ENCODE data around the gene NPL.
A peak's percentile ranks its signal among the peaks of the same experiment; 100 is the strongest.

The NPL gene

GRCh38 chr1:182823220-182823619 is 33.6 kb downstream of the NPL start:
- DNase-seq: no peak

GRCh38 chr1:182826892-182827291 is 37.3 kb downstream of the NPL start:
- DNase-seq: no peak

DNA sequence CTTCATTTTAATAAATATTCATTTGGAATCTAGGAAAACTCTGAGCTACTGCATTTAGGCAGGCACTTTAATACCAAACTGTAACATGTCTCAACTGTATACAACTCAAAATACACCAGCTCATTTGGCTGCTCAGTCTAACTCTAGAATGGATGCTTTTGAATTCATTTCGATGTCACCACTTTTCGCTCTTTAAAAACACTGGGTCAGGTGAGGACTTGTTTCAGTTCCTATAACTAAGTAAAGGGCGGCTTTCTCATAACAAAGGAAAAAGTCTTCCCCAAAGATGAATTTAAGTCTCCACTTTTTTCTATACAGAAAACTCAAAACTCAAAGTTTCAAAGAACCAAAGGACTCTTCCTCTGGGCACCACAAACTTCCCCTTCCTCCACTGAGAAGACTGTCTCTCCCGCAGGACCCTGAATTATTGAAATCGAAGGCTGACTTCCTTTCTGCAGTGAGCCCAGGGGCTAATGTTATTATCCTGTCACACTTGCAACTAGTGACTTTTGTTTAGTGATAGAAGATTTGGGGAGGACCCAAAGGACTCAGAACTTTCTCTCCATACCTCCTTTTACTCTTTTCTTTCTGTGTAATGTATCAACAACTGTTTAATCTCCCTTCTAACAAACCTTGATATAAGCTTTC is 39.8 kb downstream of the NPL start:
- DNase-seq: no peak

DNA sequence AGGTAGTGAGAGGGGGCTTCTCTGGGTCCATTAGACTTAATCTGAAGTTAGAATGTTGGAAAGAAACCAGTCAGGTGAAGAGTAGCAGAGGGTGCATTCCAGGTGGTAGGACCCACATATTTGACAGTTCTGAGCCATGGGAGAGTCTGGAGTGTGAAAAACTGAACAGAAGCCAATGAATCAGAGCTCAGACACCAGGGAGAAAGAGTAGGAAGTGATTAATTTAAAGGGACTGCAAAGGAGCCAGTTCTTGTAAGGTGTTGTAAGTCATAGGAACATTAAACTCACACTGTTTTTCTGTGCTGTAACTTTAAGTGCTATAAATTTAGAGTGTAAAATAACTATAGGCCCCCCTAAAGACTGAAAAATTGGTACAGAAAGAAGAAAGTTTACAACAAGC is 43.7 kb downstream of the NPL start:
- DNase-seq: no peak

GRCh38 chr1:182834326-182834725 is 44.8 kb downstream of the NPL start:
- no peak for DNase-seq

- DNase-seq: no peak
Measured at GRCh38 chr1:182835806-182836205, 46.2 kb downstream of the NPL start.

GRCh38 chr1:182839209-182840066 is 49.9 kb downstream of the NPL start, which contains the start of gene DHX9:
DHX9 (plus strand) TSS chr1:182839347; CDS start chr1:182842567, 3,220 bp downstream.
- DNase-seq: peak; percentile 94

DNA sequence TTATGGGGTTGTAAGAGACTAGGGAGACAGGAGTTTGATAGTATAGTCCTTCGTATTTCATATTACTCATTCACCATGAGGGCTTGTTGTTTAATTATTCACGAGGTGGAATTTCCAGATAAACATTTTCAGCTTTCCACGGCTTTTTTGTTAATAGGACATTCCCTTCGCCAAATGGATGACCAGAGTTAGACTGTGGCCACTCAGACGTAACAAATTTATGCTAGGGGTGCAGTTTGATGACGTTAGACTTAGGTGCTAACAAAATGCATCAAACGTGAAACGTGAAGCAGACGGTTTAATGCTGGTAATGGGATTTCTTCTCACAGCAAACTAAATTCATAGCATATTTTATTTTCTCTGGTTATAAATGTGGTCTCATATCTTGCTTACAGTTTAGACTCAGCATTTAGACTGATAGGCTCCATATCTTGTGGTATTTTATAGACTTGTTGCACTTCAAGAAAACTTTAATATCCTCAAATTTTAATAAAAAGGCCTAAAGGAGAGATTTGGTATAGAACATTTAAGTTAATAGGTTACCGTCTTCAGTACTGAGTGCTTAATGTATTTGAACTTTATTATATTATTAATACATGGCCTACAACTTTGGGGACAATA is 51.9 kb downstream of the NPL start:
- DNase-seq: no peak

GRCh38 chr1:182842265-182842664 is 52.7 kb downstream of the NPL start:
- DNase-seq: no peak

DNA sequence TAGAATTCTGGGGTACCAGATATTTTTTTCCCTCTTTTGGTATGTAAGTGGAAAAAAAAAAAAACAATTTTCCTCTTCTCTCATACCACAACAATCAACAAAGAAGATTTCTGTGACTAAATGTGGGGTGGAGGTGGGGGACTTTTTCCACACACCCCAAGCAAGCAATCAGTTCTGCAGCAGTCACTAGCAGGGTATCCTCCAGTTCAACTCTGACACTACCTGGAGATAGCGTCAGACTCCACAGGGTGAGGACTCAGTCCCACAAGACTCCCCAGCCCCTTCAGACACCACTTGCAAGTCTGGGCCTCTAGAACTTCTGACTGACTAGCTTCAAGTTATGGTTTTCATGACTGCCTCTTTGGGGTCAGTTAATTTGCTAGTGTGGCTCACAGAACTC is 55.8 kb downstream of the NPL start:
- DNase-seq: peak; percentile 16

- DNase-seq: no peak
Measured at GRCh38 chr1:182845894-182846293, 56.3 kb downstream of the NPL start.

DNA sequence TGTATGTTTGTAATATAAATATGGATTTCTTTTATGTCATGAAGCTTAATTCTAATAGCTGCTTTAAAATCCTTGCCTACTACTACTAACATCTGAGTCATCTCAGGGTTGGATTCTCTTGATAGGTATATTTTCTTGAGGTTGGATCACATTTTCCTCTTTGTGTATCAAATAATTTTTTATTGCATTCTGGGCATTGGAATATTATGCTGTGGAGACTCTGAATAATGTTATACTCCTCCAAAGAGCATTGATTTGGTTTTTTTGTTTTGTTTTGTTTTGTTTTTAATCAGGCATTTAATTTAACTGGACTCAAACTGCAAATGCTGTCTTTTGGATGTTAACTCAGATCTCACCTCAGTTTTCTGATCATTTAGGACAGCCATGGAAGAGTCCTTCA is 57.5 kb downstream of the NPL start:
- DNase-seq: no peak

DNA sequence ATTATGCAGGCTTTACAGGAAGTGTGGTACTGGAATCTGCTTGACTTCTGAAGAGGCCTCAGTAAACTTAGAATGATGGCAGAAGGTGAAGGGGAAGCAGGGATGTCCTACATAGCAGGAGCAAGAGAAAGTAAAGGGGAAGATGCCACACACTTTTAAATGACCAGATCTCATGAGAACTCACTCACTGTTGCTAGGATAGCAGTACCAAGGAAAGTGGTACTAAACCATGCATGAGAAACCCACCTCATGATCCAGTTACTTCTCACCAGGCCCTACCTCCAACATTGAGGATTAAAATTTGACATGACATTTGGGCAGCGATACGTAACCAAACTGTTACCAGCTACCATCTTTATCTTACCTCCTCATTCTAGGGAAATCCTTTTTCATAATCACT is 59.2 kb downstream of the NPL start:
- no peak for DNase-seq

- no peak for DNase-seq
Measured at GRCh38 chr1:182850319-182850718, 60.7 kb downstream of the NPL start.

- DNase-seq: no peak
Measured at GRCh38 chr1:182851825-182852224, 62.3 kb downstream of the NPL start.

DNA sequence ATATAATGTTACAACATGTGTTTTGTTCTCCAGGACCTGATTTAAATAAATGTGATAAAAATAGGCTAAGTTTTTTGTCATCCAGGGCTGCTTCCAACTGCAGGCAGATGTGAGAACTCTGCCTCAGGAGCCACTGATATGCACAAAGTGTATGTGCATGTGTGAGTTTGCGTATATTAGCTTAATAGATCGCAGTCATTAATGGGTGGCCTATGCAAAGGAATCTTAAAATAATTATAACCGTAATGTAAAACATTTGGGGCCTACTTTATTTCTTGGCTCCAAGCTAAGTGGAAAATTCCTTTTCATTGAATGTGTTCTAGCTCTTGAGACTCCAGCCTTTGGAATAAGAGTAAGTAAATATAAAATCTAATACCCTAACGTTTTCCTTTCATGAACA is 66.3 kb downstream of the NPL start:
- no peak for DNase-seq

DNA sequence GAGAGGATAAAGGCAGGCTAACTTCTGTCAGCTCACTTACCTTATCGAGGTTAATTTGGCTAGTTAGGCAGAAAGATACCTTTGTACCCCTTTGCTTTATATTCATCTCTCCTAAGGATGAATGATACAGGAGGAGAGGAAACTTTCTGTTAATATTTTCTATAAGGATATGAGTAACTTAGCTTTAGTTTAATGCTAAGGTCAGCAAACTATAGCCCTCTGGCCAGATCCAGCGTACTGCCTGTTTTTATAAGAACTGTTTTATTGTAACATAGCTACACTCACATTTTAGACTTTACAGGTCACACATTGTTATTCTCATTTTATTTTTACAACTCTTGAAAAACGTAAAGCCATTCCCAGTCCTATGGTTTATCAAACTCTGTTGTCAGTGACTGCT is 67.6 kb downstream of the NPL start:
- no peak for DNase-seq

- DNase-seq: no peak
Measured at GRCh38 chr1:182860658-182861057, 71.1 kb downstream of the NPL start.

DNA sequence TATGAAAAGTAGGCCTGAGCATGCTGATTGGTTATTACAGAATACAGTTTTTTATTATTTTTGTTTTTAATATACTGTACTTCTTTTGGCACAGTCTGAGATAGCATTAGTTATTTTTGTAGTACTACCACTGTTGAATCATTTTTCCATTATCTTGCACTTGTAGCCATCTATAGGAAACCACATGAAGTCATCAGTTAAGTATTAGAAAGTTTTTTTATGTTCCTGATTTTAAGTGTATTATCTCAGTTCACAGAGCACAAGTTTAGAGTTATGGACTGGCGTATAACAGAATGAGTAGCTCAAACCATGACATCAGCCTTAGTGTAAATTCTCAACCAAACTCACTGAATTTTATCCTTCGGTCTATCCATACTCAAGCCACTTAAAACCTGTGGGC is 72.4 kb downstream of the NPL start:
- no peak for DNase-seq

DNA sequence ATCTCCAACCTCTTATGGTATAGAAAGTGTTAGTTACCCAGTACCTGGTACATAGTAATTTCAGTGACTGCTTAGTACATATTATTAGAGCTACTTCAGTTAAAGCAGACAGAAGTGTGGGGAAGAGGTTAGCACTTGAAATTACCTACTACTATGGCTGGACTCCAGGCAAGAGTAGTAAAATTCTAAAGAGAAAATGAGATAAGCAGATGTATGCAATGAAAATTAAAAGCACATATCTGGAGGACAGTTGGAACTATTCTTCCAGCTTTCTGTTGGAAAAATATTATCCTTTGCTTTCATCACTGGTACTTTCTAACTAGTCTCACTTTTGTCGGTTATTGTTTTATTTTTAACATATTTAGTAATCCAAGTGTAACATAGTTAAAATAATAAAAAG is 73.3 kb downstream of the NPL start:
- no peak for DNase-seq

DNA sequence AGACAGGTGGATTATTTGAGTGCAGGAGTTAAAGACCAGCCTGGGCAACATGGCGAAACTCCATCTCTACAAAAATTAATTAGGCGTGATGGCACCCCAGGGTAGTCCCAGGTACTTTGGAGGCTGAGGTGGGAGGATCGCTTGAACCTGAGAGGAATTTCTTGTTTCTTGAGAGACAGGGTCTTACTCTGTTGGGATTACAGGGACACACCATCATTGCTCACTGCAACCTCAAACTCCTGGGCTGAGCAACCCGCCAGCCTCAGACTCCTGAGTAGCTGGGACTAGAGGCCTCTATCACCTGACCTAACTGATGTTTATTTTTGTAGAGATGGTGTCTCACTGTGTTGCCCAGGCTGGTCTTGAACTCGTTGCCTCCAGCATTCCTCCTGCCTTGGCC is 74.4 kb downstream of the NPL start:
- no peak for DNase-seq

DNA sequence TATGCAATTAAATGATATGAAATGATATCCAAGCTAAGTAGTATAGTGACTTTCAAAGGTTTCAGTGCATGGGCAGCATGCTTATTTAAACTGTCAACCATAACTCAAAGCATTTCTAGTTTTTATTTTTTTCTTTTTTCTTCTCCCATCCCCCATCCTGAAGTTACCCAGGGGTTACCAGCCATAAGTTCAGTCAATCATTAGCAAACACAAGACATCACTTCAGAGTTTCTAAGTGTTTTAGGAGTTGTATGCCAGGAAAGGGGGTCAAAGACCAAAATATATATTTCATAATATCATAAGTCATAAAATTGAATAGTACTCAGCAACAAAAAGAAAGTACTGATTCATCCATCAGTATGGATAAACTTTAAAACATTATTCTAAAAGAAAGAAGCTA is 78.3 kb downstream of the NPL start:
- no peak for DNase-seq

DNA sequence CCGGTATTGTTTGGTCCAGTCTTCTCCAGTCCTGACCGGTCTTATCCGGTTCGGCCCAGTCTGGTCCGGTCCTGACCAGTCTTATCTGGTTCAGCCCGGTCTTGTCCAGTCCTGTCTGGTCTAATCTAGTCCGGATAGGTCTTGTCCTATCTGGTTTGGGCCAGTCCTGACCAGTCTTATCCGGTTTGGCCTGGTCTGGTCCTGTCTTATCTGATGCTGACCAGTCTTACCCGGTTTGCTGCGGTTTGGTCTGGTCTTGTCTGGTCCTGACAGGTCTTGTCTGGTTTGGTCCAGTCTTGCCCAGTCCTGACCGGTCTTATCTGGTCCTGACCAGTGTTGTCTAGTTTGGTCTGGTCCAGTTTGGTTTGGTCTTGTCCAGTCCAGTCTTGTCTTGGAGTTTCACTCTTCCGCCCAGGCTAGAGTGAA is 79.7 kb downstream of the NPL start:
- no peak for DNase-seq

DNA sequence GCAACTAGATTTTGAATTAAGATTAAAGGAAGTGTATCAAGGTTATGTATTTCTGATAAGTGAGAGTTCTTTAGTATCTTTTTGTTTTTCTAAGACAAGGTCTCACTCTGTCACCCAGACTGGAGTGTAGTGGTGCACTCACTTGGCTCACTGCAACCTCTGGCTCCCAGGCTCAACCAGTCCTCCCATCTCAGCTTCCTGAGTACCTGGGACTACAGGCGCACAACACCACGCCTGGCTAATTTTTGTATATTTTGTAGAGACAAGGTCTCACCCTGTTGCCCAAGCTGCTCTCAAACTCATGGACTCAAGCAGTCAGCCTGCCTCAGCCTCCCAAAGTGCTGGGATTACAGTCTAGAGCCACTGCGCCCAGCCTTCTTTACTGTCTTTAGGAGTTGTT is 83.3 kb downstream of the NPL start:
- DNase-seq: no peak
